Natural killer cell (primary cell): ENCODE measurements around the gene KIAA0753. TPM values are rescaled to one million over a fixed set of nuclear protein-coding genes. Genes with fewer than 3 reads are reported as not detected.

ENCODE experiments used
- ATAC-seq, 3 donors: fragments of 150-1000 bp in 2 of 3; fragments of 200-7000 bp in 1 of 3; cut with Tn5 transposase; 1 replicate in 1 of 3; 2 replicates in 2 of 3; pipeline ENCODE4 v1.10.0; 2021; ENCODE audit warnings: mild to moderate bottlenecking in 2 of 3, moderate library complexity in 2 of 3
- DNase-seq, 2 donors: peaks; one replicate each; pipeline versions ENCODE4 v3.0.0 to v3.0.0-alpha.2; 2013 to 2021; ENCODE audit warnings: mixed read lengths in 1 of 2
- H3K27ac ChIP-seq: one replicate; pipeline ENCODE4 v1.5.1; 2013; ENCODE audit warnings: mild to moderate bottlenecking, low read length
- H3K27me3 ChIP-seq: one replicate; pipeline ENCODE4 v1.6.1; 2013; ENCODE audit warnings: low read length; ENCODE audit not compliant: control insufficient read depth, insufficient read depth
- H3K36me3 ChIP-seq: one replicate; pipeline ENCODE4 v1.6.1; 2013; ENCODE audit warnings: low read length; ENCODE audit not compliant: control insufficient read depth, insufficient read depth
- H3K4me1 ChIP-seq: one replicate; pipeline ENCODE4 v1.6.1; 2013; ENCODE audit warnings: low read length; ENCODE audit not compliant: control insufficient read depth, insufficient read depth
- H3K4me3 ChIP-seq: one replicate; pipeline ENCODE4 v1.5.1; 2013; ENCODE audit warnings: low read length
- H3K9me3 ChIP-seq: one replicate; pipeline ENCODE4 v1.6.1; 2013; ENCODE audit warnings: low read length; ENCODE audit not compliant: control insufficient read depth, insufficient read depth
- H3K27ac Mint-ChIP-seq, 2 donors: one replicate each; pipeline ENCODE4 v1.8.0; 2022; ENCODE audit warnings: mild to moderate bottlenecking in 2 of 2, mixed read lengths in 2 of 2, moderate library complexity in 1 of 2
- H3K27me3 Mint-ChIP-seq, 2 donors: one replicate each; pipeline ENCODE4 v1.8.0; 2022; ENCODE audit warnings: low read depth in 2 of 2, mixed read lengths in 2 of 2
- H3K36me3 Mint-ChIP-seq: one replicate; pipeline ENCODE4 v1.8.0; 2022; ENCODE audit warnings: mixed read lengths
- H3K4me1 Mint-ChIP-seq, 2 donors: one replicate each; pipeline ENCODE4 v1.8.0; 2022; ENCODE audit warnings: mixed read lengths in 2 of 2
- H3K4me3 Mint-ChIP-seq: one replicate; pipeline ENCODE4 v1.8.0; 2022; ENCODE audit warnings: mild to moderate bottlenecking, moderate library complexity, mixed read lengths
- H3K9me3 Mint-ChIP-seq, 2 donors: one replicate each; pipeline ENCODE4 v1.8.0; 2022; ENCODE audit warnings: mixed read lengths in 2 of 2
- WGBS: methylation state at CpG from one replicate; pipeline ENCODE4 v1.1.7; 2013; ENCODE audit warnings: missing lambda C conversion rate; ENCODE audit not compliant: insufficient coverage; 5-methylcytosine and 5-hydroxymethylcytosine counted together
- intact Hi-C: fragments of 100-400 bp; cut with micrococcal nuclease; formaldehyde crosslinking; loops from one replicate; pipeline ENCODE4 v1.14.2; 2022
- total RNA-seq, 4 donors: library from RNA; stranded (reverse); fragments of 120-200 nt in 1 of 4; gene quantifications; one replicate each; pipeline versions ENCODE4 v1.2.3 to v1.2.4, GENCODE V29; 2013 to 2022
- TF ChIP-seq, protein P1 (sequence below): fragments of 200-600 bp; IDR thresholded peaks from one replicate; pipeline ENCODE4 v1.8.0; 2022; ENCODE audit warnings: antibody characterized with exemption

Gene KIAA0753
- total RNA-seq, 3 donors from 2014 or later (not counting 1 experiment from before 2014, with no cell fraction given) = 13.4 to 17.2 (median 15.4) TPM

DNA sequence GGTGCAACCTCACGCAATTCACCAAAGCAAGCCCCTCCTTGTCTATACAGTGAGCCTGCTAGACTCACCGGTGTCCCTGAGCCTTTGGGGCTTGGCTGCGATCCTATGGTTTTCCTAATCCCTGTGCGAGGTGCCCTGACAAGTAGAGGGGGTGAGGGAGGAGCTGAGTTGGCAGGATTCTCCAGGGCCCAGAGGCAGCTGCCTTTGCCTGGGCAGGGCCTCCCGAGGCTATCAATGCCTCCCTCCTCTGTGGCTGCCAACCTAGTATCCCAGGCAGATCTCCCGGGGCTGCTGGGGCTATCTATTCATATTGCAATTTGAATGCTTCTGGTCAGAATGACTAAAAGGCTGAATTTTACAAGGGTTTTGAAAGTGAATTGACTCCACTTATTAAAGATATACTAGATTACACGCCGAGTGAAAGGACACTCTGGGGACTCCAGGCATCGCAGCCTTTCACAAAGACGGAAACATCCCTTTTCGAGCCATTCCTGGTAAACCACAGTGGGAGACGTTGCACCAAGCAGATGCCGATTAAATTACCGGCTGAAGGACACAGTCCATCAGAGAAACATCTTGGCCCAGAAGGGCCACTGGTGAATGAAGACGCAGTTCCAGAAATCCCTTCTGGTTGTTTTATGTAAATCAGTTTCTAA, 72.9 kb downstream of the KIAA0753 start:
- intact Hi-C loops = no loop called here
- TF ChIP-seq, protein P1, sequence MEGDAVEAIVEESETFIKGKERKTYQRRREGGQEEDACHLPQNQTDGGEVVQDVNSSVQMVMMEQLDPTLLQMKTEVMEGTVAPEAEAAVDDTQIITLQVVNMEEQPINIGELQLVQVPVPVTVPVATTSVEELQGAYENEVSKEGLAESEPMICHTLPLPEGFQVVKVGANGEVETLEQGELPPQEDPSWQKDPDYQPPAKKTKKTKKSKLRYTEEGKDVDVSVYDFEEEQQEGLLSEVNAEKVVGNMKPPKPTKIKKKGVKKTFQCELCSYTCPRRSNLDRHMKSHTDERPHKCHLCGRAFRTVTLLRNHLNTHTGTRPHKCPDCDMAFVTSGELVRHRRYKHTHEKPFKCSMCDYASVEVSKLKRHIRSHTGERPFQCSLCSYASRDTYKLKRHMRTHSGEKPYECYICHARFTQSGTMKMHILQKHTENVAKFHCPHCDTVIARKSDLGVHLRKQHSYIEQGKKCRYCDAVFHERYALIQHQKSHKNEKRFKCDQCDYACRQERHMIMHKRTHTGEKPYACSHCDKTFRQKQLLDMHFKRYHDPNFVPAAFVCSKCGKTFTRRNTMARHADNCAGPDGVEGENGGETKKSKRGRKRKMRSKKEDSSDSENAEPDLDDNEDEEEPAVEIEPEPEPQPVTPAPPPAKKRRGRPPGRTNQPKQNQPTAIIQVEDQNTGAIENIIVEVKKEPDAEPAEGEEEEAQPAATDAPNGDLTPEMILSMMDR = no peak
- H3K9me3 Mint-ChIP-seq = no peaks in the 10 kb centered on the region

DNA sequence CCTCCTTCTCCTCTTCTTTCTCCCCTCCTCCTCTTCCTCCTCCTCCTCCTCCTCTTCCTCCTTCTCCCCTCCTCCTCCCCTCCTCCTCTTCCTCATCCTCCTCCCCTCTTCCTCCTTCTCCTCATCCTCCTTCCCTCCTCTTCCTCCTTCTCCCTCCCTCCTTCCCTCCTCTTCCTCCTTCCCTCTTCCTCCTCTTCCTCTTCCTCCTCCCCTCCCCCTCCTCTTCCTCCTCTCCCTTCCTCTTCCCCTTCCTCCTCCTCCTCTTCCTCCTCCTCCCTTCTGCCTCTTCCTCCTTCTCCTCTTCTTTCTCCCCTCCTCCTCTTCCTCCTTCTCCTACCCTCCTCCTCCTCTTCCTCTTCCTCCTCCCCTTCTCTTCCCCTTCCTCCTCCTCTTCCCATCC, 79.1 kb downstream of the KIAA0753 start:
- intact Hi-C loops = no loop called here
- peaks cover 6% of the 10 kb centered on the region in 2 donors for H3K4me1 Mint-ChIP-seq
- Histone ChIP-seq H3K27ac (no peak overlapping the region), H3K4me3 (no peak overlapping the region), H3K36me3 (no peaks in the 10 kb centered on the region), H3K27me3 (peaks cover 4% of the 10 kb centered on the region), H3K4me1 (peaks cover 6% of the 10 kb centered on the region), H3K9me3 (no peaks in the 10 kb centered on the region)
- no peak overlapping the region for H3K27ac Mint-ChIP-seq
- ATAC-seq = no peak
- TF ChIP-seq, protein P1 = no peak
- no peaks in the 10 kb centered on the region for H3K36me3 Mint-ChIP-seq
- no peak for DNase-seq
- H3K27me3 Mint-ChIP-seq = peaks cover 22 to 28% of the 10 kb centered on the region in 2 donors
- no peaks in the 10 kb centered on the region for H3K9me3 Mint-ChIP-seq
- H3K4me3 Mint-ChIP-seq = no peak overlapping the region

More for the DNA sequence above, 72.9 kb downstream of the KIAA0753 start:
- no peak overlapping the region for H3K4me3 ChIP-seq
- DNase-seq = no peak
- no peaks in the 10 kb centered on the region for H3K9me3 ChIP-seq
- no peaks in the 10 kb centered on the region for H3K27me3 ChIP-seq
- ATAC-seq = no peak
- Mint-ChIP-seq H3K4me3 (no peak overlapping the region), H3K4me1 (peaks cover 5 to 9% of the 10 kb centered on the region in 2 donors), H3K36me3 (no peaks in the 10 kb centered on the region), H3K27ac (no peak overlapping the region), H3K27me3 (peaks cover 0 to 12% of the 10 kb centered on the region in 2 donors)
- no peaks in the 10 kb centered on the region for H3K4me1 ChIP-seq
- 92% methylated on average over 14 of the region's 15 CpGs for WGBS
- no peaks in the 10 kb centered on the region for H3K36me3 ChIP-seq
- no peak overlapping the region for H3K27ac ChIP-seq

DNA sequence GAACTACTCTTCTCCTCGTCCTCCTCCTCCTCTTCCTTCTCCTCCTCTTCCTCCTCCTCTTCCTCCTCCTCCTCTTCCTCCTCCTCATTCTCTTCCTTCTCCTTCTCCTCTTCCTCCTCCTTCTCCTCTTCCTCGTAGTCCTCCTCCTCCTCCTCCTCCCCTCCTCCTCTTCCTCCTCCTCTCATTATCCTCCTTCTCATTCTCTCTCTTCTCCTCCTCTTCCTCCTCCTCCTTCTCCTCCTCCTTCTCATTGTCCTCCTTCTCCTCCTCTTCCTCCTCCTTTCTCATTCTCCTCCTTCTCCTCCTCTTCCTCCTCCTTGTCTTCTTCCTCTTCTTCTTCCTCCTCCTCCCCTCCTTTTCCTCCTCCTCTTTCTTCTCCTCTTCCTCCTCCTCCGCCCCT, 80.0 kb downstream of the KIAA0753 start:
- no peak overlapping the region for H3K4me3 ChIP-seq
- no peaks in the 10 kb centered on the region for H3K36me3 ChIP-seq
- H3K27ac ChIP-seq = no peak overlapping the region
- WGBS = 81% methylated on average over 3 of the region's 3 CpGs
- Mint-ChIP-seq H3K4me3 (no peak overlapping the region), H3K4me1 (peaks cover 6 to 7% of the 10 kb centered on the region in 2 donors), H3K36me3 (no peaks in the 10 kb centered on the region), H3K27ac (no peak overlapping the region), H3K27me3 (peaks cover 22 to 29% of the 10 kb centered on the region in 2 donors), H3K9me3 (no peaks in the 10 kb centered on the region)
- TF ChIP-seq, protein P1 = no peak
- intact Hi-C loops = no loop called here
- peaks cover 7% of the 10 kb centered on the region for H3K27me3 ChIP-seq
- H3K4me1 ChIP-seq = peaks cover 9% of the 10 kb centered on the region
- DNase-seq (no peak), ATAC-seq (no peak)
- no peaks in the 10 kb centered on the region for H3K9me3 ChIP-seq

DNA sequence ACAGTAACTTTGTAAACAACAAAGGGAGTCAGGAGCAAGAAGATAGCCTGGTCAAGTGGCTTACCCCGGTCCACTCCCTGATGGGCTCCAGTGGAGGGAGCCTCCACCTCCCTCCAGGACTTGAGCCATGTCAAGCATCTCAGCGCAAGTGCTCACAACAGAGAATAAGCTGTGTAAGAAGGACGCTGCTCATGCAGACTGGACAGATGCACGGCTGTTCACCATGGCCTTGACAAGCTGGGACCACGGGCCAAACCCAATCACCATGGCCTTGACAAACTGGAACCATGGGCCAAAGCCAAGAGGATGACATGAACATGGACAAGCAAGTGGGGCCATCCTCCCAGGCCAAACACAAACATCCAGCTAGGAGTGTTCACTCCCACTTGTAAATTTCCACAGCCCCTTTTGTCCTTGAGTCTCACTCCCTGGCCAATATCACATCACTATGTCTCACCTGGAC, 80.7 kb downstream of the KIAA0753 start:
- WGBS = 91% methylated on average over 5 of the region's 5 CpGs
- peaks cover 6 to 13% of the 10 kb centered on the region in 2 donors for H3K4me1 Mint-ChIP-seq
- Histone ChIP-seq H3K27me3 (peaks cover 12% of the 10 kb centered on the region), H3K4me1 (peaks cover 13% of the 10 kb centered on the region), H3K36me3 (no peaks in the 10 kb centered on the region), H3K9me3 (no peaks in the 10 kb centered on the region), H3K4me3 (no peak overlapping the region), H3K27ac (no peak overlapping the region)
- no peaks in the 10 kb centered on the region for H3K36me3 Mint-ChIP-seq
- H3K27ac Mint-ChIP-seq = no peak overlapping the region
- no peak overlapping the region for H3K4me3 Mint-ChIP-seq
- intact Hi-C loops = no loop called here
- peaks cover 29 to 36% of the 10 kb centered on the region in 2 donors for H3K27me3 Mint-ChIP-seq
- TF ChIP-seq, protein P1 = no peak
- no peaks in the 10 kb centered on the region for H3K9me3 Mint-ChIP-seq
- DNase-seq (no peak), ATAC-seq (no peak)
